Peyer's patch (tissue), 4 donors: Measurements from ENCODE around the gene AMPD3. TPM values are rescaled to one million over a fixed set of nuclear protein-coding genes. Genes with fewer than 3 reads are reported as not detected.

ENCODE experiments used
- DNase-seq, 3 donors: peaks; one replicate each; pipeline ENCODE4 v3.0.0-alpha.2; 2017 to 2019
- H3K27ac ChIP-seq, 4 donors: fragments of 200-600 bp; sonication (generic); one replicate each; pipeline ENCODE4 v1.5.1; 2016 to 2019
- H3K27me3 ChIP-seq, 2 donors: fragments of 200-600 bp; sonication (generic); one replicate each; pipeline ENCODE4 v1.5.1; 2019
- H3K36me3 ChIP-seq, 3 donors: fragments of 200-600 bp; sonication (generic); one replicate each; pipeline ENCODE4 v1.5.1; 2016 to 2019
- H3K4me1 ChIP-seq, 4 donors: fragments of 200-600 bp; sonication (generic); one replicate each; pipeline ENCODE4 v1.5.1; 2016 to 2019
- H3K4me3 ChIP-seq, 4 donors: fragments of 200-600 bp; sonication (generic); 1 replicate in 3 of 4; 2 replicates in 1 of 4; pipeline ENCODE4 v1.5.1; 2016 to 2019; ENCODE audit warnings: mild to moderate bottlenecking in 1 of 4
- H3K9me3 ChIP-seq, 4 donors: fragments of 200-600 bp; sonication (generic); one replicate each; pipeline ENCODE4 v1.5.1; 2016 to 2019; ENCODE audit warnings: mild to moderate bottlenecking in 1 of 4
- CTCF ChIP-seq, 6 experiments: fragments of 450-650 bp in 4 of 6; fragments of 200-600 bp in 2 of 6; sonication (generic) in 1 of 6; IDR thresholded peaks; one replicate each; pipeline ENCODE4 v1.5.1; 2017 to 2019; ENCODE audit warnings: antibody characterized with exemption in 6 of 6, mild to moderate bottlenecking in 3 of 6, moderate library complexity in 1 of 6
- POLR2A ChIP-seq, 2 donors: fragments of 450-650 bp; IDR thresholded peaks; one replicate each; pipeline ENCODE4 v1.5.1; 2017; ENCODE audit warnings: antibody characterized with exemption in 2 of 2, mild to moderate bottlenecking in 2 of 2, moderate library complexity in 2 of 2
- total RNA-seq, 4 donors: library from RNA; depleted of rRNA; stranded (reverse); fragments of >200 nt; gene quantifications; one replicate each; pipeline ENCODE4 v1.1.0, GENCODE V29; 2016

The AMPD3 gene
- total RNA-seq, 4 donors from 2014 or later: 12.4 to 28.9 (median 17.6) TPM

GRCh38 chr11:10457901-10458300, 2.8 kb downstream of the AMPD3 start:
- H3K27ac ChIP-seq: peak overlapping the region in 1 of 4 donors; percentile 82
- DNase-seq: no peak
- H3K36me3 ChIP-seq: peaks cover 0 to 12% (median 0%) of the 10 kb centered on the region in 3 donors
- TF ChIP-seq POLR2A (IDR thresholded peaks at IDR 0.05): no peak
- TF ChIP-seq CTCF (IDR thresholded peaks at IDR 0.05): no peak
- no peak overlapping the region for H3K4me3 ChIP-seq
- peaks cover 3 to 26% (median 19%) of the 10 kb centered on the region in 4 donors for H3K4me1 ChIP-seq
- no peaks in the 10 kb centered on the region for H3K9me3 ChIP-seq
- no peaks in the 10 kb centered on the region for H3K27me3 ChIP-seq

DNA sequence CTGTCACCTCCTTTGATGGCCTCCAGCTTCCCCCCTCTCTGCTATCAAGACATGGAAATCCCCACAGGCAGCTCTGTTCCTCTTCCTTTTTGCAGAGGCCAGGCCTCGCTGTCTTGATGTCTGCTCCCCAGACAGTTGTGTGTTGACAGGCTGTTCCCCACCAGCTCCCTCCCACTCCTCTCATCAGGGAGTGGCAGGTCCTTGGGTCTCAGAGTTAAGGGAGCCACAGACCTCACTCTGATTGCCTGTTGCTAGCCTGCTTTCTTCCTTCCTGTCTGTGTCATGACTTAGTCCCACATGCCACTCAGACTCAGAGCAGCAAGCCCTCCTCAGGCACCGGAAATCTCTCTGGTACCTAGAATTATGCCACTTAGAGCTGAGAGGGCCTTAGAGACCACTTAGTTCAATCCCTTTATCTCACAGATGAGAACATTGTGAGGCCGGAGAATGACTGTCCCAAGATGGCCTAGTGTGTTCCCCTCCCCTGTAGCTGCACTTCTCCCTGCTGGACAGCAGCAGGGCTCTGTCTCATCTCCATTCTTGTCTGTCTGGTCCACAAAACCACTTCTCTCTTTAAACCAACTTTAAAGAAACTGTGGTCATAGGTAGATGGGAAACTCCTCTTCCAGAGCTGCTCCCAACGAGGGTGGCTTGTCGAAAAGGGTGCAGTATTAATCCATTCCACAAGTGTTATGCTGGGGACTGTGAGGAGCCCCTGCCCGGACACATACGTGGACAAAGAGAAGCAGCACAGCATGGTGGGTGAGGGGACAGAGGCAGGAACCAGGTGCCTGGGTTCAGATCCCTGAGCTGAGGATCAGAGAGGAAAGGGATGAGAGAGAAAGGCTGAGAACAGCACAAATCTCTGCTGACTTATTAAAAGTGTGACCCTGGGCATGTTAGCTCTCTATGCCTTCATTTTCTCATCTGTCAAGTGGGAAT, 4.2 kb downstream of the AMPD3 start:
- peak overlapping the region; percentile 5 to 79 (median 50) for H3K27ac ChIP-seq
- no peaks in the 10 kb centered on the region for H3K27me3 ChIP-seq
- H3K4me1 ChIP-seq: peaks cover 3 to 26% (median 19%) of the 10 kb centered on the region in 4 donors
- no peak overlapping the region for H3K4me3 ChIP-seq
- H3K36me3 ChIP-seq: peaks cover 0 to 12% (median 0%) of the 10 kb centered on the region in 3 donors
- peak in 2 of 3 donors; percentile 61 to 63 for DNase-seq
- no peaks in the 10 kb centered on the region for H3K9me3 ChIP-seq
- TF ChIP-seq POLR2A (IDR thresholded peaks at IDR 0.05) (no peak), CTCF (IDR thresholded peaks at IDR 0.05) (no peak)

- Histone ChIP-seq H3K9me3 (no peaks in the 10 kb centered on the region), H3K27me3 (no peaks in the 10 kb centered on the region)
These were observed 5.7 kb downstream of the AMPD3 start for GRCh38 chr11:10460611-10461275.

GRCh38 chr11:10461276-10461790, 6.3 kb downstream of the AMPD3 start:
- Histone ChIP-seq H3K36me3 (peaks cover 0 to 16% (median 0%) of the 10 kb centered on the region in 3 donors), H3K27me3 (no peaks in the 10 kb centered on the region), H3K9me3 (no peaks in the 10 kb centered on the region), H3K4me1 (peaks cover 0 to 17% (median 10%) of the 10 kb centered on the region in 4 donors), H3K27ac (no peak overlapping the region), H3K4me3 (no peak overlapping the region)
- TF ChIP-seq POLR2A (IDR thresholded peaks at IDR 0.05): no peak
- TF ChIP-seq CTCF (IDR thresholded peaks at IDR 0.05): no peak
- DNase-seq: no peak

More at GRCh38 chr11:10460611-10461275, 5.7 kb downstream of the AMPD3 start:
- Histone ChIP-seq H3K36me3 (peaks cover 0 to 16% (median 0%) of the 10 kb centered on the region in 3 donors), H3K27ac (peak overlapping the region in 1 of 4 donors; percentile 45), H3K4me1 (peaks cover 0 to 18% (median 12%) of the 10 kb centered on the region in 4 donors), H3K4me3 (no peak overlapping the region)
- DNase-seq: no peak
- TF ChIP-seq POLR2A (IDR thresholded peaks at IDR 0.05) (no peak), CTCF (IDR thresholded peaks at IDR 0.05) (no peak)

DNA sequence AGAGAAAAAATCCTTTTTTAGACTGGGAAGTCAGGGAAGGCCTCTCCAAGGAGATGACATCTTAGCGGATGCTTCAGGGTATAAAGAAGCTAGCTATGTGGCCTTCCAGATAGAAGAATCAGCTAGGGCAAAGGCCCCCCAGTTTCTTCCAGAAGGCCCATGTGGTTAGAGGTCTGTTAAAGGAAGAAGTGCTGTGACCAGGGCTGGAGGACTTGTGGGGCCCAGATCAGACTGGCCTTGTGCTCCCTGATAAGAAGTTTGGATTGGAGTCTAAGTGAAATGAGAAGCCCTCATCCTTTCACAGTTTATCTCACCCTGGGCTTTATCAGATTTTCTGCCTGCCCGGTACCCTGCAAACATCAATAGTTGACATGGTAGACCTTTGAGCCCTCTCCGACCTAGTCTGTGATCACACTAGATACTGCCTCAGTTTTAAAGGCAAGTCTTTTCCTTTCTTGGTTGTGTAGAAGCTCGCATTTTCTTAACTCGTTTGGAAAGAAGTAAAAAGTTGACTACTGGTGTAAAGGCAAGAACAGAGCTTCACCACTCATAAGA, 7.8 kb downstream of the AMPD3 start:
- Histone ChIP-seq H3K4me1 (peaks cover 0 to 10% (median 4%) of the 10 kb centered on the region in 4 donors), H3K27me3 (no peaks in the 10 kb centered on the region)
- no peak for DNase-seq

More for the DNA sequence above, 7.8 kb downstream of the AMPD3 start:
- H3K9me3 ChIP-seq: no peaks in the 10 kb centered on the region
- H3K27ac ChIP-seq: no peak overlapping the region
- TF ChIP-seq CTCF (IDR thresholded peaks at IDR 0.05): no peak
- TF ChIP-seq POLR2A (IDR thresholded peaks at IDR 0.05): no peak
- no peak overlapping the region for H3K4me3 ChIP-seq
- H3K36me3 ChIP-seq: peaks cover 0 to 16% (median 0%) of the 10 kb centered on the region in 3 donors
